NCI-H69 (cell line): ENCODE data around the gene SLC5A5.
"Not testable (repeated sequence)": the region's sequence is repeated elsewhere in the genome, so short reads cannot be mapped to it uniquely, and the experiment has no call there.

ENCODE experiments used
- DNase-seq: peaks from one replicate; lab custom pipeline; 2025; lab: John Stamatoyannopoulos, UW

Gene SLC5A5

DNA sequence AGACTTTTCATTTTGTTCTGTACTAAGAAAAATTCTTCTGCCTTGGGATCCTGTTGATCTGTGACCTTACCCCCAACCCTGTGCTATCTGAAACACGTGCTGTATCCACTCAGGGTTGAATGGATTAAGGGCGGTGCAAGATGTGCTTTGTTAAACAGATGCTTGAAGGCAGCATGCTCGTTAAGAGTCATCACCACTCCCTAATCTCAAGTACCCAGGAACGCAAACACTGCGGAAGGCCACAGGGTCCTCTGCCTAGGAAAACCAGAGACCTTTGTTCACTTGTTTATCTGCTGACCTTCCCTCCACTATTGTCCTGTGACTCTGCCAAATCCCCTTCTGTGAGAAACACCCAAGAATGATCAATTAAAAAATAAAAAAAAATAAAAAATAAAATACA is 47.4 kb downstream of the SLC5A5 start:
- DNase-seq: not testable (repeated sequence)

GRCh38 chr19:17920527-17920926 is 48.8 kb downstream of the SLC5A5 start:
- DNase-seq: no peak

DNA sequence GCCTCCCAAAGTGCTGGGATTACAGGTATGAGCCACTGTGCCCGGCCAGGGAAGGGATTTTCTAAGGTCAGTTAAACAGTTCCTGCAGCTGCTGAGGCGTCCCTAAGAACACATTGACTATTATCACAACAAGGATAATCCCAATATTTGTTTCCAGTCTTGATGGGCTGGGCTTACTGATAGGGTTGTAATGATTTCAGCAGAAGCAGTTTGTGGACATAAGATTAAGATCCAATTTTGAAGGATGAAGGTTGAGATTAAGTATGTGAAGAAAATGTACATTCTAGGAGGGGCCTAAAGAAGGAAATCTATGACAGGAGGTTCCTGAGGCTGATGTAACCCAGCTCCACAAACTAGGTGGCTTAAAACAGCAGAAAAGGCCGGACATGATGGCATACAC is 50.4 kb downstream of the SLC5A5 start:
- no peak for DNase-seq

- no peak for DNase-seq
These were observed 54.3 kb downstream of the SLC5A5 start for GRCh38 chr19:17926044-17926443.

- no peak for DNase-seq
These were observed 57.3 kb downstream of the SLC5A5 start for GRCh38 chr19:17929056-17929455.

- peak; percentile 91 for DNase-seq
These were observed 59.9 kb downstream of the SLC5A5 start for GRCh38 chr19:17931532-17932191.

GRCh38 chr19:17932485-17933338 is 61.0 kb downstream of the SLC5A5 start, which contains the start of gene CCDC124:
Gene CCDC124 (plus strand): TSS chr19:17933015. CDS start chr19:17936421, 3,406 bp downstream.
- peak; percentile 97 for DNase-seq

GRCh38 chr19:17933414-17934129 is 61.8 kb downstream of the SLC5A5 start:
- no peak for DNase-seq

- no peak for DNase-seq
These were observed 64.6 kb downstream of the SLC5A5 start for GRCh38 chr19:17936379-17936778.

GRCh38 chr19:17937371-17937900 is 65.7 kb downstream of the SLC5A5 start:
- no peak for DNase-seq

DNA sequence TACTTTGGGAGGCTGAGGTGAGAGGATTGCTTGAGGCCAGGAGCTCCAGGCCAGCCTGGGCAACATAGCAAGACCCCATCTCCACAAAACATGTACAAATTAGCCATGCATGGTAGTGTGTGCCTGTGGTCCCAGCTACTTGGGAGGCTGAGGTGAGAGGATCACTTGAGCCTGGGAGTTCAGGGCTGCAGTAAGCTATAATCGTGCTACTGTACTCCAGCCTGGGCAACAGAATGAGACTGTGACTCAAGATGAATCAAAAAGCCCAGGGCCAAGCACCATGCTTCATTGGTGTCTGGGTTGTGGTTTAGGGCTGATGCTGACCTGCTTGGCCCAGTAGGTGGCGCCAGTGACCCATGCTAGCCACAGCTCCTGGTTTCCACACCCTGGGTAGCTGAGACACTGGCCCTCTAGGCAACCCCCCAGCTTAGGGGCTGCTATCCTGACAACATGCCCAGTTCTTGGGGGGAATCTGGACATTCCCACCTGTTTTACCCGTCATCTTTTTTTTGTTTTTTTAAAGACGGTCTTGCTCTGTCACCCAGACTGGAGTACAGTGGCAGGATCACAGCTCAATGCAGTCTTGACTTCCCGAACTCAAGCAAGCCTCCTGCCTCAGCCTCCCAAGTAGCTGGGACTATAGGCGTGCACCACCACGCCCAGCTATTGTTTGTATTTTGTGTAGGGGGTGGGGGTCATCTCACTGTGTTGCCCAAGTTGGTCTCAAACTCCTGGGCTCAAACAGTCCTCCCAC is 66.5 kb downstream of the SLC5A5 start:
- peak; percentile 69 for DNase-seq

- DNase-seq: no peak
These were observed 70.4 kb downstream of the SLC5A5 start for GRCh38 chr19:17942181-17942580.

DNA sequence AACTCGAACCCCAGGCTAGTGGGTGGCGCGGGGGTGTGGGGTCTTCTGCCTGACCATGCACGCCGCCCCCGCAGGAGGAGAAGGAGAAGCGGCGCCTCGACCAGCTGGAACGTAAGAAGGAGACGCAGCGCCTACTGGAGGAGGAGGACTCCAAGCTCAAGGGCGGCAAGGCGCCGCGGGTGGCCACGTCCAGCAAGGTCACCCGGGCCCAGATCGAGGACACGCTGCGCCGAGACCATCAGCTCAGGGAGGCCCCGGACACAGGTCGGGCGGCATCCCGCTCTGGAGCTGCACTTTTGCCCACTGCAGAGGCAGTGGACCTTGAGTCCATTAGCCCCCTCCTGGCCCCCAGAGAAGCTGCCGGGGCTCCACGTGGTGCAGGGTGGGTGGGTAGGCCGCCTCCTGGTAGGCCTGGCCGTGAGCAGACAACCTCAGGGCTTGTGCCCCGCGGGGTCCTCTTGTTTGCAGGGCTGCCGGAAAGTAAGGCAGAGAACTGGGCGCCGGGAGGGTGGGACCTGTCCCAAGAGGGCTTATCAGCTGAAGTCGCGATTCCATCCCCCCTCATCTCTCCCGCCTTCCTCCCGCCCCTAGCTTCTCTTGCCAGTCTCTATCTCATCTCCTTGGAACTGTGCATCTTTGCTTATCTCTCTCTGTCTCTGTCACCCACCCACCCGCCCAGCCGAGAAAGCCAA is 71.0 kb downstream of the SLC5A5 start:
- no peak for DNase-seq

GRCh38 chr19:17943274-17944221 is 71.8 kb downstream of the SLC5A5 start:
- no peak for DNase-seq

DNA sequence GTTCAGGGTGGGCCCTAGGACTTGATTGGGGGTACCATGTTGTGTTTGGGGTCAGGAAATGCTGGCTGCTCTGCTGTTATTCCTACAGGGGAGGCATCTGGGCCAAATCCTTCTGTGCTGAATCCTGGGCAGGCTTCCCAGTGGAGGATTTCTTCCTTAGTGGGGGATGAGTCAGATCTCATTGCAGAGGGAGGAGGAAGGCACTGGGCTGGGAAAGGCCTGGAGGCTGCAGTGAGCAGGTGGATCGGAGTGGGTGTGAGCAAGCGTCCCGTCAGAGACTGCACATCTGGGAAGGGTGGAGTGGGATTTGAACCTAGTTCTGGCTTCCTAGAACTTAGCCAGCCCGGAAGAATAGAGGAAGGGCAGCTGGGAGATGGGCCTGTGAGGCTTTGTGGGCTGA is 72.6 kb downstream of the SLC5A5 start:
- no peak for DNase-seq
